ENCODE results near the gene SLCO2B1. TPM values are rescaled to one million over a fixed set of nuclear protein-coding genes. Genes with fewer than 3 reads are reported as not detected.

SLCO2B1 gene
- total RNA-seq, 1 donor from 2014 or later = not detected

- Mint-ChIP-seq H3K36me3 (no peaks in the 10 kb centered on the region), H3K9me3 (peaks cover 11% of the 10 kb centered on the region), H3K27me3 (ENCODE audit: low read depth) (peaks cover 6% of the 10 kb centered on the region), H3K27ac (no peak overlapping the region), H3K4me3 (no peak overlapping the region), H3K4me1 (peaks cover 11% of the 10 kb centered on the region)
- no peak for DNase-seq (ENCODE audit: low spot score in 2 of 2, unreplicated experiment in 2 of 2)
- no peak for TF ChIP-seq CTCF (IDR thresholded peaks at IDR 0.05; ENCODE audit: unreplicated experiment)
These were observed 10.0 kb downstream of the SLCO2B1 start for GRCh38 chr11:75160880-75161279.

- Mint-ChIP-seq H3K9me3 (peaks cover 11% of the 10 kb centered on the region), H3K4me1 (peaks cover 5% of the 10 kb centered on the region), H3K36me3 (no peaks in the 10 kb centered on the region), H3K27me3 (ENCODE audit: low read depth) (peaks cover 6% of the 10 kb centered on the region), H3K4me3 (no peak overlapping the region), H3K27ac (no peak overlapping the region)
- TF ChIP-seq CTCF (IDR thresholded peaks at IDR 0.05; ENCODE audit: unreplicated experiment) = no peak
- DNase-seq (ENCODE audit: low spot score in 2 of 2, unreplicated experiment in 2 of 2) = no peak
These were observed 10.7 kb downstream of the SLCO2B1 start for GRCh38 chr11:75161506-75162095.

DNA sequence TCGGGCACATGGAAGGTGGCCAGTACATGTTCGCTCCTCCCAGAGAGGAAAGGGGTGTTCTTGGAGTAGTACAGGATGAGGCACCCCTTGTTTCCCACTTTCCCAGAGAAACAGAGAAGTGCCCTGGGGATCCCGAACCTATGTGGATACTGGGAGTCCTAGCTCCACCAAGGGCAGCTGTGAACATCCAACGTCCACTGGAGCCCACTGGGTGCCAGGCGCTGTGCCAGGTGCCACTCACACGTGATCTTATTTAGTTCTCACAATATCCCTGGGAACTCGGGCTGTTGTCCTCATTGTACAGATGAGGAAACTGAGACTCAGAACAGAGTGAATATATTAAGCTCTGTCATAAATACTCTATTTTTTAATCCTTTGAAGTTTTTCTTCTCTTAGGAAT lies 12.0 kb downstream of the SLCO2B1 start:
- no peak for TF ChIP-seq CTCF (IDR thresholded peaks at IDR 0.05; ENCODE audit: unreplicated experiment)
- no peak for DNase-seq (ENCODE audit: low spot score in 2 of 2, unreplicated experiment in 2 of 2)

GRCh38 chr11:75163921-75164849 lies 13.3 kb downstream of the SLCO2B1 start:
- TF ChIP-seq CTCF (IDR thresholded peaks at IDR 0.05; ENCODE audit: unreplicated experiment) = no peak
- peaks cover 11% of the 10 kb centered on the region for H3K9me3 Mint-ChIP-seq
- no peak overlapping the region for H3K4me3 Mint-ChIP-seq
- H3K36me3 Mint-ChIP-seq = no peaks in the 10 kb centered on the region
- peaks cover 5% of the 10 kb centered on the region for H3K4me1 Mint-ChIP-seq
- DNase-seq (ENCODE audit: low spot score in 2 of 2, unreplicated experiment in 2 of 2) = no peak
- H3K27me3 Mint-ChIP-seq (ENCODE audit: low read depth) = peaks cover 6% of the 10 kb centered on the region
- no peak overlapping the region for H3K27ac Mint-ChIP-seq

More for the DNA sequence above, 12.0 kb downstream of the SLCO2B1 start:
- Mint-ChIP-seq H3K27me3 (ENCODE audit: low read depth) (peaks cover 6% of the 10 kb centered on the region), H3K4me3 (no peak overlapping the region), H3K27ac (no peak overlapping the region), H3K9me3 (peaks cover 11% of the 10 kb centered on the region), H3K4me1 (peaks cover 5% of the 10 kb centered on the region), H3K36me3 (no peaks in the 10 kb centered on the region)

DNA sequence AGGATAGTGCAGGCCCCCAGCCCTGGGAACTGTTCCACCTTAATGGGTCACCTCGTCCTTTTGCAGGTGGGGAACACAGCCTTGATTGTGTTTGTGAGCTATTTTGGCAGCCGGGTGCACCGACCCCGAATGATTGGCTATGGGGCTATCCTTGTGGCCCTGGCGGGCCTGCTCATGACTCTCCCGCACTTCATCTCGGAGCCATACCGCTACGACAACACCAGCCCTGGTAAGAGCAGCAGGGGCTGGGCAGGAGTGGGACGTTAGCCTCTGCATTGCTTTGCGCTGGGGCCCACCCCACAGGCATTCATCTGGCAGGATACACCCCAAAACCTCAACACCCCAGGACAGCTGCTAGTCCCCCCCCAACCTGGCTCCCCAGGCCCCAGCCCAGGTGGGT lies 14.8 kb downstream of the SLCO2B1 start:
- H3K4me1 Mint-ChIP-seq = peaks cover 5% of the 10 kb centered on the region
- peaks cover 8% of the 10 kb centered on the region for H3K9me3 Mint-ChIP-seq
- no peak for DNase-seq (ENCODE audit: low spot score in 2 of 2, unreplicated experiment in 2 of 2)
- TF ChIP-seq CTCF (IDR thresholded peaks at IDR 0.05; ENCODE audit: unreplicated experiment) = no peak
- H3K27me3 Mint-ChIP-seq (ENCODE audit: low read depth) = peaks cover 7% of the 10 kb centered on the region
- no peak overlapping the region for H3K4me3 Mint-ChIP-seq
- H3K36me3 Mint-ChIP-seq = no peaks in the 10 kb centered on the region
- no peak overlapping the region for H3K27ac Mint-ChIP-seq

Data from mesothelial cell of epicardium (in vitro differentiated cells).